Measurements from ENCODE around the gene HECTD4. TPM values are rescaled to one million over a fixed set of nuclear protein-coding genes. Genes with fewer than 3 reads are reported as not detected.

HECTD4 gene
- total RNA-seq, 1 experiment from 2014 or later = 30.0 TPM

GRCh38 chr12:112270673-112271072 lies 111.6 kb downstream of the HECTD4 start:
- TF ChIP-seq CTCF (conservative IDR thresholded peaks at IDR 0.05) = no peak

More at GRCh38 chr12:112270673-112271072, 111.6 kb downstream of the HECTD4 start:
- H3K9ac ChIP-seq (ENCODE audit: extremely low read depth, insufficient read length, low read length) = no peak overlapping the region
- H3K4me1 Mint-ChIP-seq = peaks cover 0 to 3% of the 10 kb centered on the region in 2 experiments; a peak in 1 of 4 replicates
- no peak overlapping the region for H3K27ac ChIP-seq (ENCODE audit: insufficient read length, low read depth, low read length)
- H3K79me2 ChIP-seq (ENCODE audit: insufficient read depth, low read length) = no peaks in the 10 kb centered on the region
- H2BK5ac ChIP-seq (ENCODE audit: insufficient read length, low read length) = no peak overlapping the region
- H3T11ph ChIP-seq (ENCODE audit: low read length) = no peak overlapping the region
- H2BK12ac ChIP-seq (ENCODE audit: insufficient read length, low read depth, low read length) = no peak overlapping the region
- H3K18ac ChIP-seq (ENCODE audit: insufficient read length, low read depth, low read length) = no peak overlapping the region
- H3K9me3 ChIP-seq (ENCODE audit: control insufficient read depth, low read depth, low read length) = no peaks in the 10 kb centered on the region
- no peak overlapping the region for H2AK5ac ChIP-seq (ENCODE audit: insufficient read length, low read length)
- H3K14ac ChIP-seq (ENCODE audit: insufficient read depth, low read length) = no peak overlapping the region
- H3K36me3 Mint-ChIP-seq (ENCODE audit: insufficient read depth in 1 of 3, low read depth in 3 of 3) = peaks cover 2 to 42% (median 16%) of the 10 kb centered on the region in 3 experiments; a peak in 6 of 7 replicates
- no peaks in the 10 kb centered on the region for H3K27me3 Mint-ChIP-seq (ENCODE audit: low read depth)
- no peaks in the 10 kb centered on the region for H3K4me1 ChIP-seq (ENCODE audit: insufficient read depth, low read length)
- DNase-seq = no peak
- no peak overlapping the region for H2BK20ac ChIP-seq (ENCODE audit: low read depth, low read length, poor library complexity, severe bottlenecking)
- H3K56ac ChIP-seq (ENCODE audit: insufficient read length, low read depth, low read length) = no peak overlapping the region
- no peak overlapping the region for H3K4me2 ChIP-seq (ENCODE audit: insufficient read depth, insufficient read length, low read length)
- no peak overlapping the region for H3K27ac Mint-ChIP-seq
- H3K79me1 ChIP-seq (ENCODE audit: insufficient read depth, low read depth, low read length, poor library complexity, severe bottlenecking) = no peaks in the 10 kb centered on the region
- H3K23ac ChIP-seq (ENCODE audit: insufficient read length, low read depth, low read length) = no peak overlapping the region
- no peak overlapping the region for H4K5ac ChIP-seq (ENCODE audit: insufficient read length, low read depth, low read length)
- no peak overlapping the region for H3K4ac ChIP-seq (ENCODE audit: low read depth, low read length)
- no peak overlapping the region for H2BK120ac ChIP-seq (ENCODE audit: low read depth, low read length, poor library complexity, severe bottlenecking)
- H4K91ac ChIP-seq (ENCODE audit: insufficient read length, low read depth, low read length) = no peak overlapping the region
- no peak overlapping the region for H2AFZ ChIP-seq (ENCODE audit: low read length)
- H2BK15ac ChIP-seq (ENCODE audit: low read depth, low read length) = no peak overlapping the region
- no peak overlapping the region for H3K4me3 Mint-ChIP-seq
- no peaks in the 10 kb centered on the region for H3K27me3 ChIP-seq (ENCODE audit: insufficient read depth, low read length)
- H3K23me2 ChIP-seq (ENCODE audit: insufficient read length, low read depth, low read length, poor library complexity, severe bottlenecking) = no peaks in the 10 kb centered on the region
- no peaks in the 10 kb centered on the region for H4K20me1 ChIP-seq (ENCODE audit: control insufficient read depth, insufficient read depth, insufficient read length)
- H4K8ac ChIP-seq (replicated peaks; ENCODE audit: insufficient read length, low read depth, low read length) = no peak overlapping the region
- no CpG with 5 or more reads among the region's 1 CpG for WGBS (ENCODE audit: extremely low coverage, insufficient read length, low lambda C conversion rate)
- no peaks in the 10 kb centered on the region; a peak in 1 of 5 replicates for H3K9me3 Mint-ChIP-seq

All from H9 (cell line).